Cardiac muscle cell (in vitro differentiated cells and primary cell): ENCODE results near the gene PRSS33. TPM values are rescaled to one million over a fixed set of nuclear protein-coding genes. Genes with fewer than 3 reads are reported as not detected.
A peak's percentile ranks its signal among the peaks of the same experiment; 100 is the strongest.

ENCODE experiments used
- DNase-seq, 2 donors: peaks; one replicate each; pipeline versions ENCODE4 v3.0.0 to v3.0.0-alpha.2; 2010 to 2017; ENCODE audit warnings: low read depth in 1 of 2, low spot score in 1 of 2
- H3K27ac ChIP-seq: fragments of 200-600 bp; sonication (generic); 2 replicates; pipeline ENCODE4 v1.5.1; 2016
- H3K27me3 ChIP-seq: fragments of 200-600 bp; sonication (generic); 2 replicates; pipeline ENCODE4 v1.6.0; 2016; ENCODE audit warnings: control low read depth
- H3K36me3 ChIP-seq: fragments of 200-600 bp; sonication (generic); 2 replicates; pipeline ENCODE4 v1.5.1; 2016; ENCODE audit warnings: control low read depth
- H3K4me1 ChIP-seq: fragments of 200-600 bp; sonication (generic); 2 replicates; pipeline ENCODE4 v1.8.1; 2017; ENCODE audit warnings: low read depth, mild to moderate bottlenecking, mixed run types
- H3K4me3 ChIP-seq: fragments of 200-600 bp; sonication (generic); 2 replicates; pipeline ENCODE4 v1.5.1; 2016; ENCODE audit warnings: mild to moderate bottlenecking
- H3K9me3 ChIP-seq: fragments of 200-600 bp; sonication (generic); 2 replicates; pipeline ENCODE4 v1.5.1; 2017; ENCODE audit warnings: low read depth, mild to moderate bottlenecking, control low read depth
- CTCF ChIP-seq: IDR thresholded peaks from 2 replicates; pipeline ENCODE4 v1.5.1; 2012; ENCODE audit warnings: low read depth, mild to moderate bottlenecking, low read length
- polyA plus RNA-seq: library from polyadenylated mRNA; unstranded; fragments of >200 nt; fragmentation: Nextera tagmentation; extraction: Ambion mirVana; gene quantifications from 2 replicates; pipeline ENCODE4 v1.2.1, GENCODE V29; 2016
- total RNA-seq: library from RNA; depleted of rRNA; stranded (reverse); fragments of >200 nt; gene quantifications from 2 replicates; pipeline ENCODE4 v1.2.3, GENCODE V29; 2016

Gene PRSS33
- total and polyA plus RNA-seq, 2 experiments from 2014 or later: not detected

- Histone ChIP-seq H3K27me3 (peaks cover 32% of the 10 kb centered on the region), H3K4me3 (no peak overlapping the region)
- no peak for DNase-seq
Measured at GRCh38 chr16:2786061-2786825, 1.1 kb downstream of the PRSS33 start.

GRCh38 chr16:2785101-2785991 is 2.0 kb downstream of the PRSS33 start:
- Histone ChIP-seq H3K27me3 (peaks cover 23% of the 10 kb centered on the region), H3K4me3 (no peak overlapping the region), H3K27ac (no peak overlapping the region), H3K36me3 (no peaks in the 10 kb centered on the region), H3K9me3 (no peaks in the 10 kb centered on the region), H3K4me1 (no peaks in the 10 kb centered on the region)
- TF ChIP-seq CTCF: peak; percentile 11
- DNase-seq: no peak

More at GRCh38 chr16:2786061-2786825, 1.1 kb downstream of the PRSS33 start:
- no peak for TF ChIP-seq CTCF
- Histone ChIP-seq H3K9me3 (no peaks in the 10 kb centered on the region), H3K4me1 (no peaks in the 10 kb centered on the region), H3K36me3 (no peaks in the 10 kb centered on the region), H3K27ac (no peak overlapping the region)

GRCh38 chr16:2784358-2785100 is 2.8 kb downstream of the PRSS33 start:
- no peak for DNase-seq
- Histone ChIP-seq H3K9me3 (no peaks in the 10 kb centered on the region), H3K27ac (no peak overlapping the region), H3K4me3 (no peak overlapping the region), H3K27me3 (peaks cover 23% of the 10 kb centered on the region), H3K4me1 (no peaks in the 10 kb centered on the region), H3K36me3 (no peaks in the 10 kb centered on the region)
- TF ChIP-seq CTCF: no peak

- no peak for TF ChIP-seq CTCF
- no peak for DNase-seq
- Histone ChIP-seq H3K4me1 (no peaks in the 10 kb centered on the region), H3K9me3 (no peaks in the 10 kb centered on the region), H3K27ac (no peak overlapping the region), H3K27me3 (peaks cover 23% of the 10 kb centered on the region), H3K36me3 (no peaks in the 10 kb centered on the region), H3K4me3 (no peak overlapping the region)
Measured at GRCh38 chr16:2783581-2784357, 3.6 kb downstream of the PRSS33 start.
